Kidney epithelial cell (primary cell): Measurements from ENCODE around the gene LAMA4. TPM values are rescaled to one million over a fixed set of nuclear protein-coding genes. Genes with fewer than 3 reads are reported as not detected.

Experiments used
- DNase-seq: peaks from one replicate; pipeline ENCODE4 v3.0.0-alpha.2; 2010; ENCODE audit warnings: low read depth
- H3K27me3 ChIP-seq: 2 replicates; pipeline ENCODE4 v1.6.0; 2011; ENCODE audit warnings: low read length; ENCODE audit not compliant: control insufficient read depth, insufficient read depth
- H3K36me3 ChIP-seq: 2 replicates; pipeline ENCODE4 v1.5.1; 2011; ENCODE audit warnings: low read length; ENCODE audit not compliant: control insufficient read depth, insufficient read depth
- H3K4me3 ChIP-seq: 2 replicates; pipeline ENCODE4 v1.5.1; 2011; ENCODE audit warnings: low read depth, mild to moderate bottlenecking, control low read depth, low read length
- CTCF ChIP-seq: IDR thresholded peaks from 2 replicates; pipeline ENCODE4 v1.5.1; 2011; ENCODE audit warnings: mild to moderate bottlenecking, moderate library complexity, low read length, control low read depth, inconsistent platforms; ENCODE audit not compliant: insufficient read depth, poor library complexity, severe bottlenecking
- total RNA-seq: library from RNA; depleted of rRNA; stranded (reverse); fragments of >200 nt; gene quantifications from 2 replicates; pipeline ENCODE4 v1.2.3, GENCODE V29; 2015

The LAMA4 gene
- total RNA-seq, 1 donor from 2014 or later: 5.6 TPM

DNA sequence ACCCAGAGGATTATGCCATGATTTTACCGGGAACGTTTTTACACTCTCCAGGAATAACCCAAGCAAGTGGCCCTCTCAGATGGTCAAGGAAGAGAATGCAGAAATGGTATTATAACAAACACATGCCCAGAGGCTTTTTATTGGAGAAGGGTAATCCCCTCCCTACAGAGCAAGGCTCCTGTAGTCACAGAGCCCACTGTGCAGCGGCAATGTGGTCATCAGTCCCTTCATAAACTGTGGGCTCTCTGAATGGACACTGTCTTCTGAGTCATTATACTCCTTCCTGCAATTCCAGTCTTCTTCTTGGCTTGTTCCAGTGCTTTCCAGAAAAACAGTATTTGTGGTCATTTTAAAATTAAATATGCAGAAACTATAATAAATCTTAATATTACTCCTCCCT lies 74.7 kb downstream of the LAMA4 start:
- no peak for TF ChIP-seq CTCF
- H3K4me3 ChIP-seq: no peak overlapping the region
- H3K36me3 ChIP-seq: no peaks in the 10 kb centered on the region
- DNase-seq: no peak
- H3K27me3 ChIP-seq: no peaks in the 10 kb centered on the region

DNA sequence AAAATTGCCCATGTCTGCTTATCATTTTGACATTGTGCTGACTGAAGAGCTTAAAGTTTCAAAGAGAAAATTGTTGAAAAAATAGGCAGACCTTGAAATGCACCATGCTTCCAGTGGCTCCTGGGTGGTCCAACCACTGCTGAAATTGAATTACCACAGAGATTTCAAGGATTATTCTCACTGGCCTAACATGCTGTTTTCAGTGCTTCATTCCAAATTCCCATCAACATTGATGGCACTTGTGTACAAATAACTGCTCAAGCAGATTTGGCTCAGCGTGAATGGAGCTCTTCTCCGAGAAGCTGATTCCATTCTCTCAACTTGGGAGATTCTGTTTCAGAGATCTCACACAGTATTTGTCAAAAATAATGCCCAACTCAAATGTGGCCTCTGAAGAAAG lies 75.5 kb downstream of the LAMA4 start:
- no peaks in the 10 kb centered on the region for H3K27me3 ChIP-seq
- no peak overlapping the region for H3K4me3 ChIP-seq
- no peaks in the 10 kb centered on the region for H3K36me3 ChIP-seq
- no peak for TF ChIP-seq CTCF
- DNase-seq: no peak

- TF ChIP-seq CTCF: no peak
- H3K4me3 ChIP-seq: no peak overlapping the region
- no peaks in the 10 kb centered on the region for H3K27me3 ChIP-seq
- no peaks in the 10 kb centered on the region for H3K36me3 ChIP-seq
- DNase-seq: no peak
These were observed 77.3 kb downstream of the LAMA4 start for GRCh38 chr6:112177092-112177491.

DNA sequence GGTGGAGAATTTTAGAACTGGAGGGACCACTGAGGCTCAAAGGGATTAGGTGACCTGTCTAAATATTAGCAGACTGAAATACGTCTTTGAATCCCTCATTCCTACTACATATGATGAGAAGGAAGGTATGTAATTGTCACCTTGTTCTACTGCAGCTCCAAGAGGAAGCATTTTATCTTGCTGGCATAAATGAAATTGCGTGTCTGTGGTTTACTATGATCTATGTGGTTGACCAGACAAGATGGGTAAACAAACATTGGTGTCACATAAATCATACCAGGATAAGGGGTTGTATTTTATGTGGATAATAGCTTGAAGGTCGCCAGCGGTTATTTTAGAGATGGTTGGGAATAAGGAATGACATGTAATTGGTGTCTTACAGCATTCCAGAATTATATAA lies 78.2 kb downstream of the LAMA4 start:
- Histone ChIP-seq H3K36me3 (no peaks in the 10 kb centered on the region), H3K4me3 (no peak overlapping the region), H3K27me3 (no peaks in the 10 kb centered on the region)
- DNase-seq: no peak
- no peak for TF ChIP-seq CTCF

DNA sequence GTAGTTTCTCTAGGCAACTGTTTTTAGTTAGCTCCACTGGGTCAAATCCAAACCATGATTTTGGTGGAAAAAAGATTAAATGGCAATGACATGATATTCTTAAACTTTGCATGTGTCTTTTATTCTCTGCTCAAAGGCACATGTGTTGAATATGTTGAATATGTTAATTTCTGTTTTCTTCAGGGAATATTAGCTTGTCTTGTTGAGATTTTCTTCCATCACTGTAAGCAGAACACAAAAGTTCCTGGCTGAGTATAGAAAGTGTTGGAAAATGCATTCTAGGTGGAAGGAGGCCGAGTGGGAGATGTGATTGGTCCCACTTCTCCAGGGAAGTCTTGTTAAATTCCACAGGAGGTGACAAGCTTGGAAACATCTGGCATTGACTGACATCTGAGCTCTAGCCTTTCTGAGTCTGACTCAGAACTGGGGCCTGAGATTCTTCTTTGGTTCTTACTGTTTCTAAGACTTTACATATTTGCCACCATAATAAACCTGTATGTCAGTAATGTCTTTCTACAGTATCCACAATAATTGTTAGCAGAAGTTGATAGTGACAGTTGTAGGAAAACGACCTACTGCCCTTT lies 81.1 kb downstream of the LAMA4 start:
- Histone ChIP-seq H3K4me3 (no peak overlapping the region), H3K27me3 (no peaks in the 10 kb centered on the region), H3K36me3 (no peaks in the 10 kb centered on the region)
- TF ChIP-seq CTCF: no peak
- DNase-seq: no peak

GRCh38 chr6:112172540-112172939 lies 81.8 kb downstream of the LAMA4 start:
- Histone ChIP-seq H3K36me3 (no peaks in the 10 kb centered on the region), H3K4me3 (no peak overlapping the region), H3K27me3 (no peaks in the 10 kb centered on the region)
- DNase-seq: no peak
- TF ChIP-seq CTCF: no peak
